ENCODE measurements around the gene RNF157.
A peak's percentile ranks its signal among the peaks of the same experiment; 100 is the strongest.

The RNF157 gene
- total RNA-seq, result 17.1 to 43.3 (median 31.9) reads per million in 4 experiments

- DNase-seq, result peak; percentile 59
These were observed at the start of gene RNF157 for GRCh38 chr17:76240461-76241203. RNF157 (minus strand) TSS chr17:76240493; CDS start chr17:76240240, 253 bp downstream.

DNA sequence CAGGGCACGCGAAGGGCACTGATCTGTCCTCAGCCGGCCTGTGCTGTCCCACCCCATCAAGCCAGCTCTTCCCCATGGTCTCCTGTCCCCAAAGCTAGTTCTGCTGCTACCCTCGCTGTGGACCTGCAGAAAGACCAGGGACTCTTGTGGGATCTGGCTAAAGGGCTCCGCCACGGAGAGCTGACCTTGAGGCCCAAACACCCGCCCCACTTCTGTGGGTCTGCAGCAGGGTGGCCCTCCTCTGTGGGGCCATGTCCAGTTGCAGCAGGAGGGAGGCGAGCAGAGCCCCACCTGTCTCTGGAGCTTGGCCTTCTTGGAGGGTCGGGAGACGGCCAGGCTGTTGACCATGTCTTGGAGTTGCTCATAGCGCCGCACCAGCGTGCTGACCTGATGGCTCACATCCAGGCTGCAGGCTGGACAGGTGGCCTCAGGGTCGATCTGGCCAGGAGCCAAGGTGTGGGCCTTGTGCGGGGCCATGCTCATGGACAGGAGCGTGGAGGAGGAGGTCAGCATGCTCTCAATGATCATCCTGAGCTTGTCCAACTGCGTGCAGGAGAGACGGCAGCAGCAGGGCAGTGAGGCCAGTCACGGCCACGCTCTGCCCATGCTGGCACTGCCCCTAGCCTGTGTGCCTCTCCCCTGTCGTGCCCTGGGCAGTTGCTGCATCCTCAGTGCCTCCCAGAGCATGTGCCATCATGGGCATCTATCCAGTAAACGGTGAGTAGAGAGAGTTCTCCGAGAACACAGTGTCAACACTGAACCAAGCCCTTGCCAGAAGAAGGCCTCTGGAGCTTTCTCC, 41.5 kb upstream of the RNF157 start:
- DNase-seq, result no peak

- DNase-seq, result no peak
These were observed 40.4 kb upstream of the RNF157 start for GRCh38 chr17:76280650-76281049.

- no peak for DNase-seq
These were observed 39.5 kb upstream of the RNF157 start for GRCh38 chr17:76279742-76280287.

DNA sequence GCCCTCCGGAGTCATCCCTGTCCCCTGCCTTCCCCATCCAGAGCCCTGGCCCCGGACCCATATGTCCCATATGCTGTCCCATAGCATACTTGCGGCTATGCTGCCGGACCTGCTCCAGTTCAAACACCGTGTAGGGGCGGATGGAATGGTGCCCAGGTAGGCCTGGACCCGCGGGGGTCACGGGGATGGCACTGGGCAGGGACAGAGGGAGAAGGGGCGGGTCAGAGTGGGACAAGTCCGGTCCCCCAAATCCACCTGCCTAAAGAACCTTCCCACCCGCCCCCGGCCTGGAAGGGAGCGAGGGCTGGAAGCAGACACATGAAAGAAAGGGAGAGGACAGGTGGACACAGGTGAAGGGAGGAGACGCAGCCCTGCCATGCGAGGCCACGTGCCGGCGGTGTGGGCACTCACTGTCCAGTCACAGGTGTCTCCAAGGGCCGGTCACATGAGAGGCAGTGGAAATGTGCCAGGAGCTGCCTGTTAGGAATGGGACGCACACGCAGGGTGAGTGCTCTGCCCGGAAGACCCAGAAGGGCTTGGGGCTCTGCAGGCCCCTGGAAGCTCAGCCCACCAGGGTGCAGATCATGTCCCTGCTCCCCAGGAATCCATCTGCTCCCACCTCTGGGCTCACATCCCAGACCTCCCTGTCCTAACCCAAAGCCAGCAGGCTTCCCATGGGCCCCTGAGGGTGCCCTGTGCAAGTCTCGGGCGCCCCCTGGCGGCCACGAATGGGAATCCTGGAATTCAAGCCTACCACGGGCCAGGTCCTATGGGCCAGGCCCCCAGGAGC, 38.9 kb upstream of the RNF157 start:
- peak; percentile 85 for DNase-seq

DNA sequence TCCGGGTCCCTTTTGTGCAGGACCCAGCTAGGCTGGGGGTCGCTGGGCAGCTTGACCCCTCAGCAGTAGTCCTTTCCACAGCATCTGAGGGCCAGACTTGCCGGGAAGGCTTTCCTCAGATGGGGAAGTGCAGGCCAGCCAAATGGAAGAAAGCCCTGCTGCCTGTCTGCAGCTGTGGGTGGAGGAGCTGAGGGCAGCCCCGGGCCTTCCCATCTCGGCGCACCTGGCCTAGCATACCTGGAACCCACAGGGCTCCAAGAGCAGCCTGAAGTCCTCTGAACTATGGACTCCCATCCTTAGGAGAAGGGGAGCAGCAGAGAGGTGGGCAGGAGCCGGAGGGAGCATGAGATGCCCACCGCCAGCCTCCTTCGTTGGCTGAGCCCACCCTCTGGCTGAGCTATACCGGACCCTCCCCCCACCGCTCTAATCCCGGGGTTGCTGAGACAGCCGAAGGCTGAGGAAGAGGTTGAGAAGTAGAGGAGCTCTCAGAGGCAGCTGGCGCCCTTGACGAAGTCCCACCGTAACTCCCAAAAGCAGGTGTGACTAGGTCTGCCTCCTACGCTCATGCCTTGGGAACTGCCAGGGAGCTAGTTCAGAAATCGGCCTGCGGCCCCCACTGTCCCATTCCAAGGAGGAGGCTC, 38.1 kb upstream of the RNF157 start:
- DNase-seq, result no peak

DNA sequence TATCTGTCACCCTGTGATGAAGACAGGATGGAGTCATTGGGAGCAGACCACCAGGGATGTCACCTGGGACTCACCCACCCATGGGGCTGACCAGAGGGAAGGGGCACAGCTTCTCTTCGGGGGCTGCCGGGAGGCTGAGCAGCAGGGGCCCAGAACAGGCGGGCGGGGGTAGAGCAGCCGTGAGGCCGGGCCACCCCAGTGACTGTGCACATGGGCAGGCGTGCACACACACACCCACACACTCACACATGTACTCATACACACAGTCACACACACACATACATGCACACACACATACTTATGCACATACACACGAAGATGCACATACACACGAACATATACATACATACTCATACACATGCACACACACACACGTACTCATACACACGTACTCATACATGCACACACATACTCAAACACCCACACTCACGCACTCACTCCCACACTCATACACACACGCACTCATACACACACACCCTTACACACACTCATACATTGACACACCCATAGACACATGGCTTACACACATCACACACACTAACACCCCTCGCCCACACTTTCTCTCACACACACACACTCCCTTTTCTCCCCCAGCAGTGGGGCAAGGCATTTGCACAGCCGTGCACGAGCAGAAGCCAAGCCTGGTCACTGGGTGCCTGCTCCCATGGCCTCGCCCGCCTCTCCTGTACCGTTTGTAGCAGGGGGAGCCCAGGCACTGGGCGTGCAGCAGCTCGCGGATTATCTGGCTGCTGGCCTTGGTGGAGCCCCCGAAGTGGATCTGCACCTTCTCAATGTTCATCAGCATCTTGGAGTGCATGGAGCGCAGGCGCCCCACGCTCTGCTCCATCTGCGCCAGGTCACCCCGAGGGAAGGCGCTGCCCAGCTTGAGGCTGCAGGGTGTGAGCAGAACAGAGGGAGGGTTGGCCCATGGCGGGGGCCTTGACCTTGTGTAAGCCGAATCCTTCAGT, 37.3 kb upstream of the RNF157 start:
- no peak for DNase-seq

- DNase-seq, result no peak
These were observed 36.4 kb upstream of the RNF157 start for GRCh38 chr17:76276461-76277299.

DNA sequence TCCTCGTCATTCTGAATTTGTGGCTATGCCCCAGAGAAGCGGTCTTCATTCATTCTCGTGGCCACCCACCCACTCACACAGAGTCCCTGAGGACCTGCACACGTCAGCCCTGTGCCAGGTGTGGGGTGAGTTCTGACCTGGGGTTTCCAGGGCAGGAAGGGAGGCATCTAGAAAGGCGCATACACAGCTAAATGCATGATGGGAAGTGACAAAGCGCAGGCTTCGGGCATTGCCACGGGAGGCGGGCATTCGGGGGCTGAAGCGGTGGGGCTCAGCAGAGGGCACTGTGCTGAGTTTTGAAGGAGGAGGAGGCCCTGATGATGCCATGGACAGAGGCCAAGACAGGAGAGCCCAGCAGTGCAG, 35.8 kb upstream of the RNF157 start:
- no peak for DNase-seq

DNA sequence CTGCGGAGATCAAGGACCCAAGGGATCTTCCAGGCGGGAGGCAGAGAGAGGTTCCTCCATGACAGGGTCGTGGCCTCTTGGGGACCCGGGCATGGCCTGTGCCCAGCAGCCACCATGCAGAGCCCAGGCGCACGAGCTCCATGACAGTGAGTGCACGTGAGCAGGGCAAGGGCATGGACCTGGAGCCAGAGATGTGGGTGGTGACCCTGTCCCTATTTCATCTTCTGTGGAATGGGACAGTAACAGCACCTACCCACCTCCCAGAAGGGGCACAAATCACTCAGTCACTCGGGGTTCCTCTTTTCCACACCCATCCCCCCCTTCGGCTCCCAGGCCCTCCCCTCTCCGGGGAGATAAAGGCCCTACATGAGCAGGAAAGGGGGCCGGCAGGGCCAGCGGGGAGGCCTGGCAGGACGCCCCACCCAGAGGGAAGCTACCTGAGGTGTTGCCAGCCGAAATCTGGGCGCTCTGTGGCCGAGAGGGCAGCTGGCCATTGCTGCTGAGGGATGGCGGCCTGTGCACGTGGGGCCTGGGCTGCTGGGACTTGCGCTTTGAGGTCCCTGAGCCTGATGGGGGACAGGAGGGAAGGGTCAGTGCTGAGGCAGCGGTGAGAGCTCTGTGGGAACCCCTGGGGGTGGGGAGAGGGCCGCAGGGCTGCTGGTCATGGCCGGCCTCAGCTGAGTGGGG, 35.2 kb upstream of the RNF157 start:
- no peak for DNase-seq

- no peak for DNase-seq
These were observed 34.0 kb upstream of the RNF157 start for GRCh38 chr17:76274112-76274956.

GRCh38 chr17:76273445-76274111, 33.3 kb upstream of the RNF157 start:
- DNase-seq, result no peak

- peak; percentile 30 for DNase-seq
These were observed 32.5 kb upstream of the RNF157 start for GRCh38 chr17:76272541-76273444.

DNA sequence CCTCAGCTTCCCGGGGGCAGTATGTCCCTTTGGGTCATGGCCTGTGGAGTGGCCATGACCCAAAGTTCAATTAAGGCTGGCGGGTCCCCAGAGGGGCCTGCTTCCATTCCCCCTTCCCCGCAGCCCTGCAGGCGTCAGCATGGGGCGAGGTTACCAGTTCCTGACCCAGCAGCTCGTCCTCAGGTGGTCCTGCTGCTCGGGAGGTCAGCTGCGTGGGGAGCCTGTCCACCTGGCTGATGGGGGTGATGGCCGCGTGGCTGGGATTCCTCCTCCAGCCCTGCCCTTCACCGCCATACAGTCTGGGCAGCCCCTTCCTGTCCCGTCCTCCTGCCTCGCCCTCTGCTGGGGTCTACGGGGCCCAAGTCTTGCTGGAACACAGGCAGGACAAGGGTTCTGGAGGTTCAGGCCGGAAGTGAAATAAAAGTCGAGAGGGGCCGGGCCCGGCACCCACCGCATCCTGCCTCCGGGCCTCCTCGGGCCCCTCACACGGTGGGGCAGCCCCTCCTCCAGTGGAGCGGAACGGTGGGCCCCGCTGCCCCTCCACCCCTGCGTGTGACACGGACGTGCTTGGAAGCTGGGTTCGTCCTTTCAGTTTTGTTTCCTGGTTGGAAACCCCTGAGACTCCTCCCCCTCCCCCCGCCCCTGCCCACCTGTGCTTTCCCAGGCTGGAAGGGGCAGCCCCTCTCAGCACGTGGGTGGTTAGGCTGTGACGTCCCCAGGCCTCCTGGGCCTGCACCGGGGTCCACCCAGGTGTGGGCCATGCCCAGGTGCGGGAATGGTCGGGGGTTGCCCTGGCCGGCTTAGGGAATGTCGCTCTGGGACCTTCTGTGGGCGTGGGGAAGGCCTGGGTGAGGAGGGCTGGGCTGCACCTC, 31.6 kb upstream of the RNF157 start:
- peak; percentile 65 for DNase-seq

- no peak for DNase-seq
These were observed 30.7 kb upstream of the RNF157 start for GRCh38 chr17:76270770-76271668.

Data from effector CD8-positive, alpha-beta T cell (primary cell).